GM12891 (cell line): ENCODE results near the gene ETS1.

Experiments
- POLR2A ChIP-seq: IDR thresholded peaks from 2 replicates; pipeline ENCODE4 v1.6.1; 2011; ENCODE audit warnings: low read depth, low read length, control low read depth
- POLR2AphosphoS5 ChIP-seq: IDR thresholded peaks from 2 replicates; pipeline ENCODE4 v1.6.1; 2011; ENCODE audit warnings: low read depth, low read length, control low read depth
- POU2F2 ChIP-seq: IDR thresholded peaks from 2 replicates; pipeline ENCODE4 v1.6.1; 2011; ENCODE audit warnings: low read depth, mild to moderate bottlenecking, control low read depth, low read length, moderate library complexity
- SPI1 ChIP-seq: IDR thresholded peaks from 2 replicates; pipeline ENCODE4 v1.6.1; 2011; ENCODE audit warnings: low read depth, low read length, control low read depth
- TAF1 ChIP-seq: IDR thresholded peaks from 2 replicates; pipeline ENCODE4 v1.6.1; 2011; ENCODE audit warnings: low read depth, low read length, control low read depth

- TF ChIP-seq POLR2A: no peak
- TF ChIP-seq POLR2AphosphoS5: no peak
- TF ChIP-seq SPI1: no peak
- no peak for TF ChIP-seq TAF1
- no peak for TF ChIP-seq POU2F2
Measured at GRCh38 chr11:128629516-128630106, 42.3 kb upstream of the ETS1 start.
